Activated naive CD8-positive, alpha-beta T cell treated with anti-CD3 and anti-CD28 coated beads, Interleukin-2, amount 10 ng/mL, durations not matched to agents 7 days and 5 days (primary cell): Measurements from ENCODE around the gene HLA-E. TPM values are rescaled to one million over a fixed set of nuclear protein-coding genes. Genes with fewer than 3 reads are reported as not detected.
"Not testable (repeated sequence)": the region's sequence is repeated elsewhere in the genome, so short reads cannot be mapped to it uniquely, and the experiment has no call there.

Source experiments
- ATAC-seq: fragments of 150-1000 bp; cut with Tn5 transposase; one replicate; pipeline ENCODE4 v1.10.0; 2021; ENCODE audit warnings: low read depth, moderate library complexity
- POLR2A ChIA-PET: fragments of 350-600 bp; sonication (Branson Sonifier 250); formaldehyde crosslinking; loops from one replicate; lab custom pipeline; 2021; ENCODE audit warnings: antibody characterized with exemption; lab: Charles Lee
- DNase-seq: peaks from one replicate; pipeline ENCODE4 v3.0.0; 2021
- H3K27ac Mint-ChIP-seq: one replicate; pipeline ENCODE4 v1.8.0; 2022; ENCODE audit warnings: mild to moderate bottlenecking, mixed read lengths
- H3K27me3 Mint-ChIP-seq: one replicate; pipeline ENCODE4 v1.8.0; 2022; ENCODE audit warnings: mild to moderate bottlenecking, moderate library complexity, mixed read lengths
- H3K36me3 Mint-ChIP-seq: one replicate; pipeline ENCODE4 v1.8.0; 2021; ENCODE audit warnings: mild to moderate bottlenecking, mixed read lengths
- H3K4me1 Mint-ChIP-seq: one replicate; pipeline ENCODE4 v1.8.0; 2021; ENCODE audit warnings: mixed read lengths
- H3K4me3 Mint-ChIP-seq: one replicate; pipeline ENCODE4 v1.8.0; 2022; ENCODE audit warnings: mild to moderate bottlenecking, moderate library complexity, mixed read lengths
- H3K9me3 Mint-ChIP-seq: one replicate; pipeline ENCODE4 v1.8.0; 2021; ENCODE audit warnings: mixed read lengths
- total RNA-seq, 2 experiments: library from RNA; stranded (reverse); gene quantifications; one replicate each; pipeline ENCODE4 v1.2.3, GENCODE V29; 2021

The HLA-E gene
- total RNA-seq, 2 experiments from 2014 or later: 957 to 962 TPM

GRCh38 chr6:30498705-30499104 lies 9.4 kb downstream of the HLA-E start:
- H3K4me3 Mint-ChIP-seq, ATAC-seq, H3K36me3 Mint-ChIP-seq, POLR2A ChIA-PET, H3K9me3 Mint-ChIP-seq, DNase-seq, H3K27me3 Mint-ChIP-seq, H3K27ac Mint-ChIP-seq: not testable (repeated sequence)
- peaks cover 44% of the 10 kb centered on the region for H3K4me1 Mint-ChIP-seq

DNA sequence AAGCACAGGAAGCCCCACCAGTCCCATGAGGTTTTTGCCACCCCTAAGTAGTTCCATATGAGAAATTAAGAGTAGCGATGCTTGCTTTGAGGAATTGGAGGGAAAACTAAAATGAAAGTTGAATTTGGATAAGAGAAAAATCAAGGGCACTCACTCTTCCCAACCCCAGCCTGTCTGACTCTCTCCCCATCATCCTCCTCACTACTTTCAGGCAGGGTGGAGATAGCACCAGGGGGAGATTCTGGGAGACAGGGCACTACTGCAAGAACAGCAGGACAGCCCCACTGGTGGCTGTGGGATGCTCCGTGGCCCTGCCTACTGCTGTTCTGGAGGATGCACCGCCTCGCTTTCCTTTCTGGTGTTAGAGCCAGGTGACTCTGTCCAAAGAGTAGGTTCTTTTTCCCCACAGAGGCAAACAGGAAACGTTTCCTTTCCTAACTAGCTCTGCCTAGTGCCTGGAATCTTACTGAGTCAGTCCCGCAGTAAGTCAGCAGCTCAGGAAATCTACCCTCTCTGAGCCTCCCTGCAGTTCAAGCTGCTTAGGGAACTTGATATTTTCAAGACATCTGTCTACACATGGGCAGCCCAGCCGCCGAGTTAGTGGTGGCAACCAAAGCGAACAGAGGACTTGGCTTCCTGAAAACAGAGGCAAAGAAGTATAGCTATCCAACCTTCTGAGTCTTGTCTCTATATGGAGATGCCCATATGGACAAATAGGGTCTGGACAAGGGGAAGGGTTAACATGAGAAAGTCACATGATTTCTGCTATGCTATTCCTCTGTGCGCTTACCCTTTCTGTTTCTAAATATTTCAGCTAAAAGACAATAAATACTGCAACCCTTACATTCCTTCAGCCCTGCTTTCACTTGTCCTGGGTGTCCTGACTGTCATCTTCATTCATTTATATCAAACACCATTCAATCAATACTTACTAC lies 11.4 kb downstream of the HLA-E start:
- peak; percentile 59 for ATAC-seq
- no peak for DNase-seq
- H3K4me3 Mint-ChIP-seq: peak overlapping the region; percentile 79
- H3K36me3 Mint-ChIP-seq: no peaks in the 10 kb centered on the region
- H3K9me3 Mint-ChIP-seq: no peaks in the 10 kb centered on the region
- H3K27ac Mint-ChIP-seq: peak overlapping the region; percentile 82
- H3K4me1 Mint-ChIP-seq: peaks cover 26% of the 10 kb centered on the region
- H3K27me3 Mint-ChIP-seq: no peaks in the 10 kb centered on the region
- POLR2A ChIA-PET: interaction anchor here (0.6 to 3.9 kb wide), 7 partner anchors 8 to 32 kb away, joined by 3 to 28 read pairs (median 9); no protein-coding TSS in a partner anchor

DNA sequence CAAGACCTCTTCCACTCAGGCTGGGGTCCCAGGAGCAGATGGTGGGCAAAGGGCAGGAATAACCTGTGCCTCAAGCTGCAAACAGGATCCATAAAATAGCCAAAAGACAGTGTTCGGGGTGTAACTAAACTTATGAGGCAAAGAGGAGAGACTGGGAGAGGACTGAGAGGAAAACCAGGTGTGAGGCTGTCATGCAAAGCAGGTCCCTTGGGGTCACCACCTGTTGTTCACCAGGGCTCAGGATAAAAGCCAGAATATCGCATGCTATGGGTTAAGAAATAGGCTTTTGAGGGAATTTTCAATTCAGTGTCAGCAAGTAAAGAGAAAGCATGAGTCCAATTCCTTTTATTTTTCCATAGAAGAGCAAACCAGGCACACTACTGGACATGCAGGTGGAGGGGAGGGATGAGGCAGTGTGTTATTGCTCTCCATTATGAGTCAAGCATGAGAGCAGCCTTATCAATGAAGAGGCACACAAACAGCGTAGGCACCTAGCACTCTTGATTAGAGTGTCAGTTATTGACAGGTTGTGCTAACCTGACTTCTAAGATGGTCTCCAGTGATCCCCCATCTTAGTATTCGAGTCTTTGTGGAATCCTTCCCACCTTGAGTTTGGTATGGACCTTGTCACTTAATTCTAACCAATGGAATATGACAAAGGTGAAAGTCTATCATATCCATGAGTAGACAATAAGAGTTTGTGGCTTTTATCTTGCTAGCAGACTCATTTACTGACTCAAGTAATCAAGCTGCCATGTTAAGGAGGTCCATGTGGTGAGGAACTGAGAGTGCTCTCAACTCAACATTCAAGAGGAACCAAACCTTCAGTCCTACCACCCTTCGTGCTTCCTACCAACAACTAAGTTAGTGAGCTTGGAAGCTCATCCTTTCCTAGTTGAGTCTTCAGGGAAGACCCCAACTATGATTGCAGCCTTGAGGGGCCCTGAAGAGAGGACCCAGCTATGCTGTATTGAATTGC lies 18.8 kb downstream of the HLA-E start:
- H3K36me3 Mint-ChIP-seq: no peaks in the 10 kb centered on the region
- H3K4me1 Mint-ChIP-seq: peaks cover 46% of the 10 kb centered on the region
- DNase-seq (no peak), ATAC-seq (no peak)
- POLR2A ChIA-PET: interaction anchor here (0.9 to 11.6 kb wide), 6 partner anchors 8 to 33 kb away, joined by 3 to 286 read pairs (median 9); no protein-coding TSS in a partner anchor
- H3K27me3 Mint-ChIP-seq: no peaks in the 10 kb centered on the region
- H3K27ac Mint-ChIP-seq: peak overlapping the region; percentile 89
- H3K4me3 Mint-ChIP-seq: peak overlapping the region; percentile 76
- H3K9me3 Mint-ChIP-seq: no peaks in the 10 kb centered on the region

GRCh38 chr6:30508890-30509736 lies 19.8 kb downstream of the HLA-E start:
- Mint-ChIP-seq H3K36me3 (no peaks in the 10 kb centered on the region), H3K4me3 (peak overlapping the region; percentile 76), H3K27me3 (no peaks in the 10 kb centered on the region), H3K4me1 (peaks cover 47% of the 10 kb centered on the region), H3K9me3 (no peaks in the 10 kb centered on the region), H3K27ac (peak overlapping the region; percentile 89)
- ATAC-seq (peak; percentile 62), DNase-seq (peak; percentile 45)
- POLR2A ChIA-PET: interaction anchor here (0.7 to 11.6 kb wide), 11 partner anchors 9 to 218 kb away, joined by 3 to 286 read pairs (median 4); no protein-coding TSS in a partner anchor

DNA sequence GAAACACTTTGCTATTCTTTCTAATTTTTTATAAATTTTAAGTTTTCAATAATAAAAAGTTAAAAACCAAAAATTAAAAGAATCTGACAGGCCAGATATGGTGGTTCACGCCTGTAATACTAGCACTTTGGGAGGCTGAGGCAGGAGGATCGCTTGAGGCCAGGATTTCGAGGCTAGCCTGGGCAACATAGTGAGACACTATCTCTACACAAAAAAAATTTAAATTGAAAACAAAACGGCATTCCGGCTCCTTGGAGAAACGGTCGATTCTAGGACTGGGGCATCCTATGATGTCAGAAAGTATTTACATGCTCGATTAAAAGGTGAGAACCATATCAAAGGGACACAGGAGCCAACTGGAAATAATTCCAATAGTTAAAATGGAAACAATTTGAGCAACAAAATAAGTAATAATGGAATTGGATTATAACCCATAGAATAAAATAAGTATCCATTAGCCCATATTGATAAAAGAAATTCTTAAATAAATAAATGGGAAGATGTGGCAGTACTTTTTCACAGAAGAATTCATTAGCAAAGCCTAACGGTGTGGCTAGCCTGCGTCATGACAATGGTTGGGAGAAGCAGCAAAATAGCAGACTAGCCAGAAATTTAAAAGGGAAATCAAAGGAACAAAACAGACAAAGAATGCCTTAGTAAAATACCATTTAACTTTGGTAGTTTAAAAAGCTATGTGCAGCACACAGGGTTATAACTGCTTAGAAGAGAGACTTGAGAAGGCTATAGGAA lies 21.3 kb downstream of the HLA-E start:
- Mint-ChIP-seq H3K27ac (peak overlapping the region; percentile 84), H3K4me1 (peaks cover 57% of the 10 kb centered on the region), H3K4me3 (peak overlapping the region; percentile 45), H3K27me3 (no peaks in the 10 kb centered on the region), H3K9me3 (no peaks in the 10 kb centered on the region), H3K36me3 (no peaks in the 10 kb centered on the region)
- no peak for ATAC-seq
- DNase-seq: no peak
- POLR2A ChIA-PET: interaction anchor here (1.2 to 11.6 kb wide), 3 partner anchors 7 to 216 kb away, joined by 3 to 286 read pairs (median 15); no protein-coding TSS in a partner anchor

DNA sequence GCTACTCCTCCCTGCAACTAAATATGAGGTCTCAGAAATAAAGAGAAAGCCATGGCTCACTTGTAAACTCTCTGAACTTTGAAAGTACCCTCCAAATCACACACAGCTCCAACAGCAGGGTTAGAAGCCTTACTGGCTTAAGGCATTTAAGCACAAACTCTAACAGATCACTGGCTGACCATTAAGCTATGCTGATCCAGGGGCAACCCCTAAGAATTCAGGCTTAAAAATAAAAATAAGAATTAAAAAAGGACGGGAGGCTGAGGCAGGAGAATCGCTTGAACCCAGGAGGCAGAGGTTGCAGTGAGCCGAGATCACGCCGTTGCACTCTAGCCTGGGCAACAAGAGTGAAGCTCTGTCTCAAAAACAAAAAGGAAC lies 21.8 kb downstream of the HLA-E start:
- POLR2A ChIA-PET: interaction anchor here (1.6 to 11.6 kb wide), 2 partner anchors 18 to 107 kb away, joined by 3 to 286 read pairs; partner anchors contain the start of gene MRPS18B
- H3K27ac Mint-ChIP-seq: peak overlapping the region; percentile 84
- peaks cover 55% of the 10 kb centered on the region for H3K4me1 Mint-ChIP-seq
- no peaks in the 10 kb centered on the region for H3K27me3 Mint-ChIP-seq
- H3K36me3 Mint-ChIP-seq: no peaks in the 10 kb centered on the region
- H3K9me3 Mint-ChIP-seq: no peaks in the 10 kb centered on the region
- ATAC-seq (no peak), DNase-seq (no peak)
- peak overlapping the region; percentile 45 for H3K4me3 Mint-ChIP-seq

DNA sequence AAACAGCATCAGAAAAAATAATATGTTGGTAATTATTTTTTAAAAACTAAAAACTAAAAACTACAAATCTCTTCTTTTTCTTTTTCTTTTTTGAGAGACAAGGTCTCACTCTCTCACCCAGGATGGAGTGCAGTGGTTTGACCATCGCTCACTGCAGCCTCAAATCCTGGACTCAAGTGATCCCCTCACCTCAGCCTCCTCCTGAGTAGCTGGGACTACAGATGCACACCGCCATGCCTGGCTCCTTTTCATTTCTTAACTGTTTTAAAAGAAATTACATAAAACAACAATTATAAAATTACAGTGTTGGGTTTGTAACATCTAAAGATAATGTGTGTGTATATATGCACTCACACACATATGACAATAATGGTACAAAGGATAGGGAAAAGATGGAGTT lies 24.1 kb downstream of the HLA-E start:
- ATAC-seq (no peak), DNase-seq (no peak)
- POLR2A ChIA-PET: interaction anchor here (11.6 kb wide), 1 partner anchor 20 kb away, joined by 286 read pairs; no protein-coding TSS in a partner anchor
- Mint-ChIP-seq H3K9me3 (peaks cover 4% of the 10 kb centered on the region), H3K27me3 (no peaks in the 10 kb centered on the region), H3K4me1 (peaks cover 50% of the 10 kb centered on the region), H3K27ac (no peak overlapping the region), H3K4me3 (no peak overlapping the region), H3K36me3 (peaks cover 4% of the 10 kb centered on the region)

DNA sequence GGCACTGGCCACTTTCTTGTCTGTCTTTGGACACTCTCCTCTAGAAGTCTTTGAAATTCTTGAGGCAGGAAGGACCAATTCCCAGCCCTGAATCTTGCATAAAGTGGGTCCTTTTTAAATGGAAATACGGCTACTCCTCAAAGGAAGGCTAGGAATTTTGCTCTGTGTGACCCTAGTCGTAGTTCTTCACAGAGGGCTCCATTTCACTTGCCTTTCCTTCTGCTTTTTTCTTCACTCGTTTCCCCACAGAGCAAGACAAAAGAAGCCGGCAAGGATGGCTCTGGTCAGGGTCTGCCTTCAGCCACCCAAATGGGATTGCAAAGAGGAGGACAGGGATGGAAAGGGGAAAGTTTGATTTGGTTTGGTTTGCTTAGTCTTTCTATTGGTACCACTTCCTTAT lies 25.8 kb downstream of the HLA-E start:
- DNase-seq: no peak
- POLR2A ChIA-PET: interaction anchor here (0.6 to 11.6 kb wide), 2 partner anchors 22 to 25 kb away, joined by 3 to 286 read pairs; no protein-coding TSS in a partner anchor
- H3K4me1 Mint-ChIP-seq: peaks cover 41% of the 10 kb centered on the region
- H3K27ac Mint-ChIP-seq: peak overlapping the region; percentile 95
- peaks cover 14% of the 10 kb centered on the region for H3K36me3 Mint-ChIP-seq
- peaks cover 14% of the 10 kb centered on the region for H3K9me3 Mint-ChIP-seq
- peak overlapping the region; percentile 89 for H3K4me3 Mint-ChIP-seq
- ATAC-seq: no peak
- no peaks in the 10 kb centered on the region for H3K27me3 Mint-ChIP-seq

DNA sequence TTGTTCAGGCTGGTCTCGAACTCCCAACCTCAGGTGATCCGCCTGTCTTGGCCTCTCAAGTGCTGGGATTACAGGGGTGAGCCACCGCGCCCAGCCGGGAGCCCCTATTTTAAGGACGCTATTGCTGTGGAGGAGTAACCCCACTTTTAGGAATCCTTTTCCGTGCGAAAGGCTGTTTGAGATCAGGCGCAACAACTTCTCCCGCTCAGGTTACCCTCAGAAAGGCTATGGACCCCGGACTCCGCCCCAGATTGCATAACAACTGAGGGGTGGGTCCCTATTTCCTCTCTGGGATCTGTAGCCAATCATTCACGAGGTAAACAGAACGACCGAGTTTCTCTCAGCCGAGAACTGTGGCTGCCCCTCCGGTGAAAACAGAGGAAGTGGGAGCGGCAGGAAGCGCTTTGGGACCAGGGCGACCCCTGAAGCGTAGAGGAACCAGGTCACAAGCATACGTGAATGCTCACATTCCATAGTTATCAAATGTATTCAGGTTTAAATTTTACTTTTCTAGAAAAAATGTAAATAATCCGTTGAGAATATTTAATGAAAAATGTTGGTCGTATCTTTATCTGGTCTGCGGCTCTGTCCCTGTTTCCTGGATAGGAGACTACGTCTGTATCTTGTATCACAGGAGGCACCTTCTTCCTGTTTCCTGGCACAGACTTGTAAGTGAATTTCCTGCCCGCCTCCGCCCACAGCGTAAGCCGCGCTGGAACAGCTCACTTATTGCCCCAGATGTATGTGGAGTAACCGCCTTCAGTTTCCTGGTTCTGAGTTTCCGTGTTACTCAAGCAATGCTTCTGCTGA lies 26.8 kb downstream of the HLA-E start:
- Mint-ChIP-seq H3K9me3 (peaks cover 14% of the 10 kb centered on the region), H3K27me3 (no peaks in the 10 kb centered on the region), H3K27ac (peak overlapping the region; percentile 95), H3K4me1 (peaks cover 34% of the 10 kb centered on the region), H3K36me3 (peaks cover 16% of the 10 kb centered on the region), H3K4me3 (peak overlapping the region; percentile 89)
- peak; percentile 82 for DNase-seq
- peak; percentile 92 for ATAC-seq
- POLR2A ChIA-PET: interaction anchor here (0.5 to 11.6 kb wide), 17 partner anchors 10 to 1613 kb away, joined by 3 to 286 read pairs (median 4); partner anchors contain the start of gene ABCF1

DNA sequence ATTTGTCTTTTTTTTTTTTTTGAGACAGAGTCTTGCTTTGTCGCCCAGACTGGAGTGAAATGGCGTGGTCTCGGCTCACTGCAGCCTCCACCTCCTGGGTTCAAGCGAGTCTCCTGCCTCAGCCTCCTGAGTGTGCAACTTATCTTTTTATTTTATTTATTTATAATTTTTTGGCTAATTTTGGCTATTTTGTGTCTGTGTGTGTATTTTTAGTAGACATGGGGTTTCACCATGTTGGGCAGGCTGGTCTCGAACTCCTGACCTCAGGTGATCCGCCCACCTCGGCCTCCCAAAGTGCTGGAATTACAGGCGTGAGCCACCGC lies 27.4 kb downstream of the HLA-E start:
- peaks cover 29% of the 10 kb centered on the region for H3K4me1 Mint-ChIP-seq
- peak overlapping the region; percentile 95 for H3K27ac Mint-ChIP-seq
- H3K27me3 Mint-ChIP-seq, ATAC-seq, DNase-seq: not testable (repeated sequence)
- peaks cover 18% of the 10 kb centered on the region for H3K36me3 Mint-ChIP-seq
- peaks cover 14% of the 10 kb centered on the region for H3K9me3 Mint-ChIP-seq
- H3K4me3 Mint-ChIP-seq: peak overlapping the region; percentile 89
- POLR2A ChIA-PET: interaction anchor here (0.6 to 11.6 kb wide), 17 partner anchors 7 to 1612 kb away, joined by 3 to 286 read pairs (median 5); partner anchors contain the start of gene ABCF1
